ENCODE results near the gene ADGRB3.

The ADGRB3 gene

GRCh38 chr6:68760941-68761676 lies 126.0 kb downstream of the ADGRB3 start:
- Histone ChIP-seq H3K9me3 (ENCODE audit: severe bottlenecking) (no peaks in the 10 kb centered on the region), H3K36me3 (no peaks in the 10 kb centered on the region), H3K27ac (no peak overlapping the region), H3K4me3 (ENCODE audit: low read depth, low read length) (no peak overlapping the region), H3K27me3 (ENCODE audit: insufficient read depth, low read depth, severe bottlenecking) (no peaks in the 10 kb centered on the region)
- no peak for DNase-seq
- TF ChIP-seq, protein P1, sequence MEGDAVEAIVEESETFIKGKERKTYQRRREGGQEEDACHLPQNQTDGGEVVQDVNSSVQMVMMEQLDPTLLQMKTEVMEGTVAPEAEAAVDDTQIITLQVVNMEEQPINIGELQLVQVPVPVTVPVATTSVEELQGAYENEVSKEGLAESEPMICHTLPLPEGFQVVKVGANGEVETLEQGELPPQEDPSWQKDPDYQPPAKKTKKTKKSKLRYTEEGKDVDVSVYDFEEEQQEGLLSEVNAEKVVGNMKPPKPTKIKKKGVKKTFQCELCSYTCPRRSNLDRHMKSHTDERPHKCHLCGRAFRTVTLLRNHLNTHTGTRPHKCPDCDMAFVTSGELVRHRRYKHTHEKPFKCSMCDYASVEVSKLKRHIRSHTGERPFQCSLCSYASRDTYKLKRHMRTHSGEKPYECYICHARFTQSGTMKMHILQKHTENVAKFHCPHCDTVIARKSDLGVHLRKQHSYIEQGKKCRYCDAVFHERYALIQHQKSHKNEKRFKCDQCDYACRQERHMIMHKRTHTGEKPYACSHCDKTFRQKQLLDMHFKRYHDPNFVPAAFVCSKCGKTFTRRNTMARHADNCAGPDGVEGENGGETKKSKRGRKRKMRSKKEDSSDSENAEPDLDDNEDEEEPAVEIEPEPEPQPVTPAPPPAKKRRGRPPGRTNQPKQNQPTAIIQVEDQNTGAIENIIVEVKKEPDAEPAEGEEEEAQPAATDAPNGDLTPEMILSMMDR (IDR thresholded peaks at IDR 0.05; ENCODE audit: low read depth, low read length): no peak

- Histone ChIP-seq H3K4me3 (ENCODE audit: low read depth, low read length) (no peak overlapping the region), H3K9me3 (ENCODE audit: severe bottlenecking) (no peaks in the 10 kb centered on the region), H3K27ac (no peak overlapping the region), H3K36me3 (no peaks in the 10 kb centered on the region), H3K27me3 (ENCODE audit: insufficient read depth, low read depth, severe bottlenecking) (no peaks in the 10 kb centered on the region)
- TF ChIP-seq, protein P1 (IDR thresholded peaks at IDR 0.05; ENCODE audit: low read depth, low read length): no peak
- DNase-seq: no peak
These were observed 126.9 kb downstream of the ADGRB3 start for GRCh38 chr6:68761985-68762384.

DNA sequence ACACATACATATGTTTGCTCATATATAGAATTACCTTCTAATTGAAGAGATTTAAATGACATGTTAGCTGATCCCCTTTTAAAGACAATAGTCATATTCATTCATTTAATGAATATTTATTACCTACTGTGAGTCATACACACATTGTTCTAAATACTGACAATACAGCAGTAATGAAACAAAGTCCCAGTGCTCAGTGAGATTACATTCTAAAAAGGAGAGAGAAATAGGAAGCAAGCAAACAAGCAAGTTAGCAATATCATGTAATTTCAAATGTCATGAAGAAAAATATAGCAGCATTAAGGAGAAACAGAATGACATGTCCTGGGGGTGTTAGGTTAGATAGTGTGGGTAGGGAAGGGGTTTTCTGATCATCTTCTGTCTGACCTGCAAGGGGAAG lies 136.3 kb downstream of the ADGRB3 start:
- H3K9me3 ChIP-seq (ENCODE audit: severe bottlenecking): no peaks in the 10 kb centered on the region
- H3K27me3 ChIP-seq (ENCODE audit: insufficient read depth, low read depth, severe bottlenecking): no peaks in the 10 kb centered on the region
- H3K27ac ChIP-seq: no peak overlapping the region
- H3K4me3 ChIP-seq (ENCODE audit: low read depth, low read length): no peak overlapping the region
- TF ChIP-seq, protein P1 (IDR thresholded peaks at IDR 0.05; ENCODE audit: low read depth, low read length): no peak
- no peak for DNase-seq
- no peaks in the 10 kb centered on the region for H3K36me3 ChIP-seq

DNA sequence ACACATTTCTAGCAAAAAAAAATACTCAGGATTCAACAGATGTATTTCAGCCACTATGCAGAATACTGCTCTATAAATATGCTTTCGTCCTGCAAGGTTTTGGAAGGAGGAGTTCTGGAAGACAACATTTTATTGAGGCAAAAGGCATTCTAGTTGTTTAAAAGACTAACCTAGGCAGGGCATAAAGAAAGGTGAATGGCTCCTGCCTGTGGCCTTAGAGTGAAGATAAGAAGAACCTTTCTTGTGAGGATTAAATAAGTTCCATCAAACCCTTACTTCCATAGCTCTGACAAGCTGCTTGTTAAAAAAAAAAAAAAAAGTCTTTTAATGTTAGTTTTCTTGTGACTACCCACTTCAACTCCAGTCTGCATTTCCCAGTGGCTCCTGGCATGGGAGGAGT lies 139.8 kb downstream of the ADGRB3 start:
- no peaks in the 10 kb centered on the region for H3K27me3 ChIP-seq (ENCODE audit: insufficient read depth, low read depth, severe bottlenecking)
- no peak for DNase-seq
- H3K36me3 ChIP-seq: no peaks in the 10 kb centered on the region
- no peak overlapping the region for H3K4me3 ChIP-seq (ENCODE audit: low read depth, low read length)
- no peaks in the 10 kb centered on the region for H3K9me3 ChIP-seq (ENCODE audit: severe bottlenecking)
- no peak overlapping the region for H3K27ac ChIP-seq
- TF ChIP-seq, protein P1 (IDR thresholded peaks at IDR 0.05; ENCODE audit: low read depth, low read length): no peak

DNA sequence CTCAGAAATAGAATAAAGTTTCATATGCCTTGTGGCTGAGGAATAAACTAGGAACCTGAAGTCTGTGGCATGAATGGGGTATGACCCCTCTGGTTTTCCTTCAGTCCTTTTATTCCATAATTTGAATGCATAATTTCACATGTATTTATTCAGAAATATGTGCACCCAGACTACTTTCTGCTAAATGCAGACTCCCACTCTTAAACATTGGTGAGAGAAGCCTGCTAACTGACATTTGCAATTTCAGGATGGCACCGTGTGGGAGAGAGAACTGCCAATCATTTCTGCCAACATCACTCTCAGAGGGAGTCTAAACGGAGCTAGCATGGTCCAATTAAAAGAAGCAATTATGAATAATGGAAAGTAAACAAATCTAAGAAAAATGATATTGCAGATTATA lies 141.3 kb downstream of the ADGRB3 start:
- H3K36me3 ChIP-seq: no peaks in the 10 kb centered on the region
- no peak overlapping the region for H3K4me3 ChIP-seq (ENCODE audit: low read depth, low read length)
- H3K27me3 ChIP-seq (ENCODE audit: insufficient read depth, low read depth, severe bottlenecking): no peaks in the 10 kb centered on the region
- TF ChIP-seq, protein P1 (IDR thresholded peaks at IDR 0.05; ENCODE audit: low read depth, low read length): no peak
- no peak overlapping the region for H3K27ac ChIP-seq
- H3K9me3 ChIP-seq (ENCODE audit: severe bottlenecking): no peaks in the 10 kb centered on the region
- DNase-seq: no peak

DNA sequence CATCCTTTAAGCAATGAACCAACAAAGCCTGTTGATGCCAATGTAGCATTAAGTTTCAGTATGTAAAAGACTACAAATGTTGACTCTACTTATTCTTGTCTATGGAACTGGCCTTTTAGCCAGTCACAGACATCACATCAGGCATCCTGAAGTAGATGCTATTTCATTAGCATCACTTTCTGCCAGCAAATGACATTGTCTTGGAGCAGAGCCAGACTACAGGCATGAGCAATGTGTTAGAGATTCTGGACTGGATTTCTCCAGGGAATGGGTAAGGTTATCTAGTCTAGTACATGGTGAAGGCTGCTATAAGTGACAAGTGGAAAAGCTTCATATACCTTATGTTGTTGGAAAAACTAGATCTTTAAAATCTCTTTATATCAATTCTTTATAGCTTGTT lies 142.9 kb downstream of the ADGRB3 start:
- no peak for DNase-seq
- no peaks in the 10 kb centered on the region for H3K27me3 ChIP-seq (ENCODE audit: insufficient read depth, low read depth, severe bottlenecking)
- TF ChIP-seq, protein P1 (IDR thresholded peaks at IDR 0.05; ENCODE audit: low read depth, low read length): no peak
- no peak overlapping the region for H3K27ac ChIP-seq
- H3K4me3 ChIP-seq (ENCODE audit: low read depth, low read length): no peak overlapping the region
- no peaks in the 10 kb centered on the region for H3K9me3 ChIP-seq (ENCODE audit: severe bottlenecking)
- H3K36me3 ChIP-seq: no peaks in the 10 kb centered on the region
